Stimulated activated CD4-positive, alpha-beta T cell treated with anti-CD3 and anti-CD28 coated beads, TNF-alpha, amount 100 ng/mL, for 48 hours (primary cell): ENCODE measurements around the gene OXSM.

Source experiments
- DNase-seq, 3 donors: peaks; one replicate each; pipeline ENCODE4 v3.0.0-alpha.2; 2020; ENCODE audit warnings: low read depth in 3 of 3

Gene OXSM

GRCh38 chr3:25803833-25804232 lies 13.9 kb downstream of the OXSM start:
- no peak for DNase-seq

- DNase-seq = no peak
Measured at GRCh38 chr3:25804676-25805075, 14.8 kb downstream of the OXSM start.

- no peak for DNase-seq
Measured at GRCh38 chr3:25812644-25813043, 22.8 kb downstream of the OXSM start.

- no peak for DNase-seq
Measured at GRCh38 chr3:25817107-25817506, 27.2 kb downstream of the OXSM start.

GRCh38 chr3:25817638-25818037 lies 27.7 kb downstream of the OXSM start:
- DNase-seq = no peak

- no peak for DNase-seq
Measured at GRCh38 chr3:25818335-25818734, 28.4 kb downstream of the OXSM start.

- no peak for DNase-seq
Measured at GRCh38 chr3:25820366-25820765, 30.5 kb downstream of the OXSM start.

- no peak for DNase-seq
Measured at GRCh38 chr3:25820816-25821486, 31.1 kb downstream of the OXSM start.

- DNase-seq = no peak
Measured at GRCh38 chr3:25821746-25822573, 32.1 kb downstream of the OXSM start.

- no peak for DNase-seq
Measured at GRCh38 chr3:25823314-25823713, 33.4 kb downstream of the OXSM start.

GRCh38 chr3:25826510-25826909 lies 36.6 kb downstream of the OXSM start:
- no peak for DNase-seq

- no peak for DNase-seq
Measured at GRCh38 chr3:25830373-25831280, 40.7 kb downstream of the OXSM start.

- DNase-seq = no peak
Measured at GRCh38 chr3:25831578-25831977, 41.7 kb downstream of the OXSM start.

- DNase-seq = no peak
Measured at GRCh38 chr3:25834346-25834745, 44.5 kb downstream of the OXSM start.

GRCh38 chr3:25836579-25836978 lies 46.7 kb downstream of the OXSM start:
- no peak for DNase-seq

- no peak for DNase-seq
Measured at GRCh38 chr3:25837038-25837437, 47.1 kb downstream of the OXSM start.

- DNase-seq = no peak
Measured at GRCh38 chr3:25840099-25840498, 50.2 kb downstream of the OXSM start.

GRCh38 chr3:25843332-25843731 lies 53.4 kb downstream of the OXSM start:
- DNase-seq = no peak
